GM23338 (cell line): ENCODE measurements around the gene MLXIPL.

ENCODE experiments used
- CREB1 ChIP-seq: fragments of 250-450 bp; sonication (Bioruptor Pico); IDR thresholded peaks from 2 replicates; pipeline ENCODE4 v1.5.0; 2020; ENCODE audit warnings: low read depth, mild to moderate bottlenecking, moderate library complexity
- ETS1 ChIP-seq: IDR thresholded peaks from 2 replicates; pipeline ENCODE4 v1.6.1; 2016; ENCODE audit warnings: antibody characterized with exemption
- EZH2 ChIP-seq: fragments of 200-600 bp; sonication (generic); IDR thresholded peaks from one replicate; pipeline ENCODE4 v1.8.0; 2017; ENCODE audit warnings: antibody characterized with exemption, mild to moderate bottlenecking, low read depth; ENCODE audit not compliant: unreplicated experiment
- EZH2phosphoT487 ChIP-seq: fragments of 200-600 bp; sonication (generic); IDR thresholded peaks from one replicate; pipeline ENCODE4 v1.8.1; 2018; ENCODE audit warnings: antibody characterized with exemption; ENCODE audit not compliant: unreplicated experiment
- JUNB ChIP-seq: IDR thresholded peaks from one replicate; pipeline ENCODE4 v1.6.1; 2016; ENCODE audit warnings: antibody characterized with exemption; ENCODE audit not compliant: unreplicated experiment
- POLR2AphosphoS5 ChIP-seq: IDR thresholded peaks from 2 replicates; pipeline ENCODE4 v1.6.1; 2016; ENCODE audit warnings: antibody characterized with exemption, low read depth
- ZNF114 ChIP-seq: fragments of 250-450 bp; sonication (Bioruptor Pico); IDR thresholded peaks from 2 replicates; pipeline ENCODE4 v1.5.0; 2020; ENCODE audit warnings: mild to moderate bottlenecking, moderate library complexity
- ZNF331 ChIP-seq: fragments of 250-450 bp; sonication (Bioruptor Pico); IDR thresholded peaks from 2 replicates; pipeline ENCODE4 v1.5.0; 2020; ENCODE audit warnings: low read depth, mild to moderate bottlenecking, moderate library complexity
- ZNF462 ChIP-seq: fragments of 250-450 bp; sonication (Bioruptor Pico); IDR thresholded peaks from 2 replicates; pipeline ENCODE4 v1.5.0; 2020; ENCODE audit warnings: mild to moderate bottlenecking, moderate library complexity
- TF ChIP-seq, protein P1 (sequence below), 2 experiments: fragments of 200-600 bp in 1 of 2; sonication (generic) in 1 of 2; conservative IDR thresholded peaks; 2 replicates each; pipeline versions ENCODE4 v1.5.1 to v1.6.1; 2016 to 2017; ENCODE audit warnings: antibody characterized with exemption in 2 of 2, low read depth in 2 of 2, mild to moderate bottlenecking in 2 of 2, moderate library complexity in 1 of 2
- TF ChIP-seq, protein P2 (sequence below): IDR thresholded peaks from one replicate; pipeline ENCODE4 v1.6.1; 2018; ENCODE audit warnings: antibody characterized with exemption; ENCODE audit not compliant: unreplicated experiment

DNA sequence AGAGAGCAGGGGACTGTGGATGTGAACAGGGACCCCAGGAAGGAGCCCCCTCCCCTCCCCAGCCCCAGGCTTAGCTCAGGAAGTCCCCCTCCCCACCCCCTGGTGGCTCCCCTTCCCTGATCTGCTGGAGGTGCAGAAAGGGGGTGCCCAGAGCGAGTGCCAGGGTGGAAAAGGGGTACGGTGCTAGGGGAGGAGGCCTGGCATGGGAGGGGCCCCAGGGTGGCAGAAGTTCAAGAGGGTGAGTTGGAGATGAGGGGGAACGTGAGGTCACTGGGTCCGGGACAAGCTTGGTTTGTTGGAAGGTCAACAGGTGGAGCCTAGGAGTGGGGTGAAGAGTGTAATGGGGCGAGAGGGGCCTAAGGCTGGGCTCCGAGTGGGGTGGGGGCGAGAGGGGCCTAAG lies 24.4 kb downstream of the MLXIPL start:
- TF ChIP-seq, protein P1, sequence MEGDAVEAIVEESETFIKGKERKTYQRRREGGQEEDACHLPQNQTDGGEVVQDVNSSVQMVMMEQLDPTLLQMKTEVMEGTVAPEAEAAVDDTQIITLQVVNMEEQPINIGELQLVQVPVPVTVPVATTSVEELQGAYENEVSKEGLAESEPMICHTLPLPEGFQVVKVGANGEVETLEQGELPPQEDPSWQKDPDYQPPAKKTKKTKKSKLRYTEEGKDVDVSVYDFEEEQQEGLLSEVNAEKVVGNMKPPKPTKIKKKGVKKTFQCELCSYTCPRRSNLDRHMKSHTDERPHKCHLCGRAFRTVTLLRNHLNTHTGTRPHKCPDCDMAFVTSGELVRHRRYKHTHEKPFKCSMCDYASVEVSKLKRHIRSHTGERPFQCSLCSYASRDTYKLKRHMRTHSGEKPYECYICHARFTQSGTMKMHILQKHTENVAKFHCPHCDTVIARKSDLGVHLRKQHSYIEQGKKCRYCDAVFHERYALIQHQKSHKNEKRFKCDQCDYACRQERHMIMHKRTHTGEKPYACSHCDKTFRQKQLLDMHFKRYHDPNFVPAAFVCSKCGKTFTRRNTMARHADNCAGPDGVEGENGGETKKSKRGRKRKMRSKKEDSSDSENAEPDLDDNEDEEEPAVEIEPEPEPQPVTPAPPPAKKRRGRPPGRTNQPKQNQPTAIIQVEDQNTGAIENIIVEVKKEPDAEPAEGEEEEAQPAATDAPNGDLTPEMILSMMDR (conservative IDR thresholded peaks at IDR 0.05; ENCODE audit: low read depth in 2 of 2), result no peak
- TF ChIP-seq CREB1 (no peak), EZH2 (no peak), POLR2AphosphoS5 (no peak), ETS1 (no peak), EZH2phosphoT487 (no peak), ZNF462 (CRISPR knock-in tag) (no peak), ZNF114 (CRISPR knock-in tag) (no peak), JUNB (no peak), ZNF331 (CRISPR knock-in tag) (no peak)
- TF ChIP-seq, protein P2, sequence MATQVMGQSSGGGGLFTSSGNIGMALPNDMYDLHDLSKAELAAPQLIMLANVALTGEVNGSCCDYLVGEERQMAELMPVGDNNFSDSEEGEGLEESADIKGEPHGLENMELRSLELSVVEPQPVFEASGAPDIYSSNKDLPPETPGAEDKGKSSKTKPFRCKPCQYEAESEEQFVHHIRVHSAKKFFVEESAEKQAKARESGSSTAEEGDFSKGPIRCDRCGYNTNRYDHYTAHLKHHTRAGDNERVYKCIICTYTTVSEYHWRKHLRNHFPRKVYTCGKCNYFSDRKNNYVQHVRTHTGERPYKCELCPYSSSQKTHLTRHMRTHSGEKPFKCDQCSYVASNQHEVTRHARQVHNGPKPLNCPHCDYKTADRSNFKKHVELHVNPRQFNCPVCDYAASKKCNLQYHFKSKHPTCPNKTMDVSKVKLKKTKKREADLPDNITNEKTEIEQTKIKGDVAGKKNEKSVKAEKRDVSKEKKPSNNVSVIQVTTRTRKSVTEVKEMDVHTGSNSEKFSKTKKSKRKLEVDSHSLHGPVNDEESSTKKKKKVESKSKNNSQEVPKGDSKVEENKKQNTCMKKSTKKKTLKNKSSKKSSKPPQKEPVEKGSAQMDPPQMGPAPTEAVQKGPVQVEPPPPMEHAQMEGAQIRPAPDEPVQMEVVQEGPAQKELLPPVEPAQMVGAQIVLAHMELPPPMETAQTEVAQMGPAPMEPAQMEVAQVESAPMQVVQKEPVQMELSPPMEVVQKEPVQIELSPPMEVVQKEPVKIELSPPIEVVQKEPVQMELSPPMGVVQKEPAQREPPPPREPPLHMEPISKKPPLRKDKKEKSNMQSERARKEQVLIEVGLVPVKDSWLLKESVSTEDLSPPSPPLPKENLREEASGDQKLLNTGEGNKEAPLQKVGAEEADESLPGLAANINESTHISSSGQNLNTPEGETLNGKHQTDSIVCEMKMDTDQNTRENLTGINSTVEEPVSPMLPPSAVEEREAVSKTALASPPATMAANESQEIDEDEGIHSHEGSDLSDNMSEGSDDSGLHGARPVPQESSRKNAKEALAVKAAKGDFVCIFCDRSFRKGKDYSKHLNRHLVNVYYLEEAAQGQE, result no peak
